Endothelial cell of umbilical vein (primary cell): ENCODE measurements around the gene KMT2B. TPM values are rescaled to one million over a fixed set of nuclear protein-coding genes. Genes with fewer than 3 reads are reported as not detected.
"Not testable (repeated sequence)": the region's sequence is repeated elsewhere in the genome, so short reads cannot be mapped to it uniquely, and the experiment has no call there.

Experiments
- BruUV-seq: library from RNA; stranded (reverse); fragments of 400-500 nt; replicated peaks from 2 replicates; lab custom pipeline; 2021; lab: Mats Ljungman, UMichigan
- CTCF ChIA-PET: fragments of 300-600, 350-600 bp; sonication (Branson Sonifier 250); formaldehyde crosslinking; loops from one replicate; lab custom pipeline; 2021; ENCODE audit warnings: antibody characterized with exemption, inconsistent platforms; lab: Charles Lee
- POLR2A ChIA-PET: fragments of 300-600, 350-600 bp; sonication (Branson Sonifier 250); formaldehyde crosslinking; loops from one replicate; lab custom pipeline; 2021; ENCODE audit warnings: antibody characterized with exemption, inconsistent platforms; lab: Charles Lee
- DNase-seq: peaks from one replicate; pipeline ENCODE4 v3.0.0-alpha.2; 2011; ENCODE audit warnings: low read depth, low spot score
- FAIRE-seq: peaks from 2 replicates; lab custom pipeline; 2011; peaks lifted over from hg19 to GRCh38; lab: Jason Lieb, UNC
- H2AFZ ChIP-seq: 2 replicates; pipeline ENCODE4 v1.6.0; 2012; ENCODE audit warnings: low read depth, low read length, control low read depth, inconsistent platforms
- H3K27ac ChIP-seq: 2 replicates; pipeline ENCODE4 v1.5.1; 2011; ENCODE audit warnings: low read depth, mild to moderate bottlenecking, control low read depth, low read length, moderate library complexity; ENCODE audit not compliant: insufficient read depth
- H3K27me3 ChIP-seq, 2 experiments: 2 replicates each; pipeline versions ENCODE4 v1.6.0 to v1.6.1; 2011; ENCODE audit warnings: low read length in 2 of 2, mixed read lengths in 1 of 2; ENCODE audit not compliant: control insufficient read depth in 2 of 2, insufficient read depth in 2 of 2
- H3K36me3 ChIP-seq, 2 experiments: 2 replicates in 1 of 2; 3 replicates in 1 of 2; pipeline ENCODE4 v1.5.1; 2011; ENCODE audit warnings: low read length in 2 of 2, mild to moderate bottlenecking in 1 of 2, moderate library complexity in 1 of 2; ENCODE audit not compliant: control insufficient read depth in 2 of 2, insufficient read depth in 2 of 2; ENCODE audit errors: extremely low read depth in 1 of 2
- H3K4me1 ChIP-seq: 3 replicates; pipeline ENCODE4 v1.5.1; 2011; ENCODE audit warnings: mild to moderate bottlenecking, low read length; ENCODE audit not compliant: control insufficient read depth, insufficient read depth; ENCODE audit errors: extremely low read depth
- H3K4me2 ChIP-seq: 2 replicates; pipeline ENCODE4 v1.6.1; 2011; ENCODE audit warnings: low read length, control low read depth, mixed read lengths; ENCODE audit not compliant: insufficient read depth
- H3K4me3 ChIP-seq, 3 experiments: fragments of 200-600 bp in 1 of 3; sonication (generic), shearing (Covaris generic) in 1 of 3; replicated peaks in 1 of 3; 2 replicates each; pipeline ENCODE4 v1.5.1; 2011 to 2016; ENCODE audit warnings: control low read depth in 3 of 3, low read length in 3 of 3, mild to moderate bottlenecking in 2 of 3, inconsistent platforms in 1 of 3, low read depth in 1 of 3, moderate library complexity in 1 of 3; ENCODE audit not compliant: insufficient read depth in 1 of 3
- H3K79me2 ChIP-seq: 2 replicates; pipeline ENCODE4 v1.6.0; 2012; ENCODE audit warnings: low read length, inconsistent platforms; ENCODE audit not compliant: control insufficient read depth, insufficient read depth
- H3K9ac ChIP-seq: replicated peaks from 2 replicates; pipeline ENCODE3; 2011; ENCODE audit warnings: low read length, control low read depth; ENCODE audit not compliant: insufficient read depth; ENCODE audit errors: extremely low read depth
- H3K9me1 ChIP-seq: replicated peaks from 3 replicates; pipeline ENCODE4 v1.6.0; 2011; ENCODE audit warnings: mild to moderate bottlenecking, low read length; ENCODE audit not compliant: control insufficient read depth, insufficient read depth; ENCODE audit errors: extremely low read depth
- H3K9me3 ChIP-seq: replicated peaks from 2 replicates; pipeline ENCODE4 v1.5.1; 2012; ENCODE audit warnings: low read length, inconsistent platforms; ENCODE audit not compliant: control insufficient read depth, insufficient read depth
- H4K20me1 ChIP-seq: replicated peaks from 2 replicates; pipeline ENCODE3; 2011; ENCODE audit warnings: mild to moderate bottlenecking, low read length; ENCODE audit not compliant: control insufficient read depth, insufficient read depth; ENCODE audit errors: extremely low read depth
- CTCF ChIP-seq, 2 donors: IDR thresholded peaks; 1 replicate in 1 of 2; 2 replicates in 1 of 2; pipeline ENCODE4 v1.5.1; 2011; ENCODE audit warnings: low read length in 2 of 2, mild to moderate bottlenecking in 2 of 2, moderate library complexity in 2 of 2, control low read depth in 1 of 2, inconsistent platforms in 1 of 2, low read depth in 1 of 2; ENCODE audit not compliant: insufficient read depth in 1 of 2; ENCODE audit errors: extremely low read depth in 1 of 2
- EZH2 ChIP-seq: IDR thresholded peaks from 2 replicates; pipeline ENCODE4 v1.6.1; 2012; ENCODE audit warnings: borderline replicate concordance, low read depth, mild to moderate bottlenecking, moderate library complexity, low read length, inconsistent platforms; ENCODE audit not compliant: severe bottlenecking
- FOS ChIP-seq: IDR thresholded peaks from 2 replicates; pipeline ENCODE4 v1.6.1; 2011; ENCODE audit warnings: mild to moderate bottlenecking, low read length, moderate library complexity, borderline replicate concordance; ENCODE audit not compliant: insufficient read depth
- GATA2 ChIP-seq: IDR thresholded peaks from 2 replicates; pipeline ENCODE4 v1.7.0; 2011; ENCODE audit warnings: low read depth, mild to moderate bottlenecking, moderate library complexity, mixed read lengths, low read length; ENCODE audit not compliant: insufficient read length, insufficient read depth
- JUN ChIP-seq: IDR thresholded peaks from 2 replicates; pipeline ENCODE4 v1.6.1; 2011; ENCODE audit warnings: borderline replicate concordance, low read depth; ENCODE audit not compliant: insufficient read length, insufficient read depth
- MYC ChIP-seq: IDR thresholded peaks from one replicate; pipeline ENCODE4 v1.6.1; 2011; ENCODE audit warnings: mild to moderate bottlenecking, low read depth, low read length
- POLR2A ChIP-seq: IDR thresholded peaks from 2 replicates; pipeline ENCODE4 v1.6.1; 2012; ENCODE audit warnings: low read depth, mild to moderate bottlenecking, control low read depth, low read length
- POLR2AphosphoS5 ChIP-seq: IDR thresholded peaks from 2 replicates; pipeline ENCODE4 v1.6.1; 2012; ENCODE audit warnings: low read depth, mild to moderate bottlenecking, control low read depth, low read length, moderate library complexity; ENCODE audit not compliant: insufficient read depth
- dilution Hi-C: fragments of 300-500 bp; cut with MboI; formaldehyde crosslinking; loops from one replicate; pipeline ENCODE4 v1.15.0; 2019; ENCODE audit warnings: low sequenced_read_pairs; ENCODE audit not compliant: extremely low pct_ligation_motif_present
- intact Hi-C: fragments of 100-400 bp; cut with micrococcal nuclease; formaldehyde crosslinking; loops from one replicate; pipeline ENCODE4 v1.10.0; 2022
- polyA plus RNA-seq, 4 experiments: library from polyadenylated mRNA; depleted of rRNA in 3 of 4; stranded (reverse) in 3 of 4; unstranded in 1 of 4; fragments of >200 nt; gene quantifications; 2 replicates each; pipeline versions ENCODE4 v1.2.1 to v1.2.3, GENCODE V29; 2011 to 2012; ENCODE audit warnings: missing spikeins in 1 of 4
- total RNA-seq: library from RNA; stranded (reverse); gene quantifications from 2 replicates; pipeline ENCODE4 v1.2.3, GENCODE V29; 2021
- TF ChIP-seq, protein P1 (sequence below): IDR thresholded peaks from 2 replicates; pipeline ENCODE4 v1.6.1; 2011; ENCODE audit not compliant: insufficient read depth, insufficient read length

KMT2B gene
- total and polyA plus RNA-seq, 2 donors (not counting 3 experiments of a cell fraction or from before 2014, with no cell fraction given): 28.4 to 37.2 TPM

GRCh38 chr19:35768082-35768421 is 50.2 kb downstream of the KMT2B start:
- H2AFZ ChIP-seq: no peak overlapping the region
- no peaks in the 10 kb centered on the region for H3K79me2 ChIP-seq
- TF ChIP-seq MYC (no peak), POLR2A (no peak), FOS (no peak), CTCF (IDR thresholded peaks at IDR 0.05; ENCODE audit: extremely low read depth in 1 of 2, insufficient read depth in 1 of 2, low read depth in 1 of 2, low read length in 2 of 2) (no peak), GATA2 (no peak), POLR2AphosphoS5 (no peak), EZH2 (no peak), JUN (no peak)
- TF ChIP-seq, protein P1, sequence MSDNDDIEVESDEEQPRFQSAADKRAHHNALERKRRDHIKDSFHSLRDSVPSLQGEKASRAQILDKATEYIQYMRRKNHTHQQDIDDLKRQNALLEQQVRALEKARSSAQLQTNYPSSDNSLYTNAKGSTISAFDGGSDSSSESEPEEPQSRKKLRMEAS: no peak
- DNase-seq (no peak), FAIRE-seq (no peak)
- no TSS peak for BruUV-seq
- H3K36me3 ChIP-seq: peaks cover 3 to 6% of the 10 kb centered on the region in 2 experiments
- dilution Hi-C loops (no loop called here), intact Hi-C loops (no loop called here)
- ChIA-PET CTCF (no interaction called here), POLR2A (no interaction called here)
- no peaks in the 10 kb centered on the region for H4K20me1 ChIP-seq
- no peak overlapping the region for H3K9ac ChIP-seq
- H3K9me1 ChIP-seq: no peaks in the 10 kb centered on the region
- H3K27ac ChIP-seq: no peak overlapping the region
- H3K9me3 ChIP-seq: no peaks in the 10 kb centered on the region
- H3K4me2 ChIP-seq: no peak overlapping the region
- no peaks in the 10 kb centered on the region for H3K27me3 ChIP-seq
- no peak overlapping the region for H3K4me3 ChIP-seq
- no peaks in the 10 kb centered on the region for H3K4me1 ChIP-seq

DNA sequence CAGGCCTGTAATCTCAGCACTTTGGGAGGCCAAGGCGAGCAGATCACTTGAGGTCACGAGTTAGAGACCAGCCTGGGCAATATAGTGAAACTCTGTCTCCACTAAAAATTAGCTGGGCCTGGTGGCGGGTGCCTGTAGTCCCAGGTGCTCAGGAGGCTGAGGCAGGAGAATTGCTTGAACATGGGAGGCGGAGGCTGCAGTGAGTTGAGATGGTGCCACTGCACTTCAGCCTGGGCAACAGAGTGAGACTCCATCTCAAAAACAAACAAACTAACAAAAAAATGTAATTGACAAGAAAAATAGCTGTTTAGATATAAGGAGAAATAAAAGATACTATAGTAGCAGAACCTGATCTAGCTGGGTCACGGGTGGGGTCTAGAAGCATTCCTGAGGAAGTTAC is 54.6 kb downstream of the KMT2B start:
- H3K4me2 ChIP-seq, H3K4me3 ChIP-seq, BruUV-seq, FAIRE-seq, H2AFZ ChIP-seq, POLR2A ChIA-PET, H3K4me1 ChIP-seq, H3K9ac ChIP-seq, H3K79me2 ChIP-seq, H3K27ac ChIP-seq, dilution Hi-C loops, H3K9me3 ChIP-seq, DNase-seq, H3K9me1 ChIP-seq, H3K36me3 ChIP-seq, H4K20me1 ChIP-seq, intact Hi-C loops, H3K27me3 ChIP-seq: not testable (repeated sequence)
- CTCF ChIA-PET: interaction anchor here (1.6 kb wide), 1 partner anchor 27 kb away, joined by 3 read pairs; the partner anchor contains the start of genes PSENEN and U2AF1L4
